Liver (tissue), 9 donors: ENCODE data around the gene DGKQ. TPM values are rescaled to one million over a fixed set of nuclear protein-coding genes. Genes with fewer than 3 reads are reported as not detected.
A peak's percentile ranks its signal among the peaks of the same experiment; 100 is the strongest.

ENCODE experiments used
- DNase-seq: peaks from one replicate; pipeline ENCODE4 v3.0.0-alpha.2; 2017; ENCODE audit warnings: low spot score
- H3K27ac ChIP-seq, 2 donors: one replicate each; pipeline ENCODE4 v1.7.0; 2013; ENCODE audit warnings: inconsistent platforms in 2 of 2, low read length in 2 of 2, control low read depth in 1 of 2, low read depth in 1 of 2, mild to moderate bottlenecking in 1 of 2
- H3K27me3 ChIP-seq, 4 donors: one replicate each; pipeline versions ENCODE4 v1.6.1 to v1.7.0; 2013; ENCODE audit warnings: low read length in 3 of 4, inconsistent platforms in 1 of 4, mild to moderate bottlenecking in 1 of 4, moderate library complexity in 1 of 4; ENCODE audit not compliant: control insufficient read depth in 4 of 4, insufficient read depth in 4 of 4
- H3K36me3 ChIP-seq, 4 donors: one replicate each; pipeline versions ENCODE4 v1.6.1 to v1.7.0; 2013; ENCODE audit warnings: low read length in 3 of 4, mild to moderate bottlenecking in 3 of 4, low read depth in 1 of 4, moderate library complexity in 1 of 4; ENCODE audit not compliant: control insufficient read depth in 4 of 4, insufficient read depth in 3 of 4
- H3K4me1 ChIP-seq, 4 donors: one replicate each; pipeline versions ENCODE4 v1.6.1 to v1.7.0; 2013; ENCODE audit warnings: low read length in 3 of 4, mild to moderate bottlenecking in 3 of 4, moderate library complexity in 1 of 4; ENCODE audit not compliant: control insufficient read depth in 4 of 4, insufficient read depth in 4 of 4
- H3K4me3 ChIP-seq, 3 donors: one replicate each; pipeline versions ENCODE4 v1.6.1 to v1.7.0; 2013; ENCODE audit warnings: low read length in 3 of 3, control low read depth in 1 of 3, low read depth in 1 of 3, mild to moderate bottlenecking in 1 of 3
- H3K9ac ChIP-seq, 2 donors: one replicate each; pipeline ENCODE4 v1.7.0; 2013; ENCODE audit warnings: low read length in 2 of 2, mild to moderate bottlenecking in 2 of 2, moderate library complexity in 2 of 2, control low read depth in 1 of 2, low read depth in 1 of 2
- H3K9me3 ChIP-seq, 4 donors: one replicate each; pipeline versions ENCODE4 v1.6.1 to v1.7.0; 2013; ENCODE audit warnings: low read length in 3 of 4; ENCODE audit not compliant: control insufficient read depth in 4 of 4
- ATF3 ChIP-seq: IDR thresholded peaks from 2 replicates; pipeline ENCODE4 v1.6.1; 2016; ENCODE audit warnings: antibody characterized with exemption
- CTCF ChIP-seq: fragments of 150-350 bp; IDR thresholded peaks from 2 replicates; pipeline ENCODE4 v1.5.1; 2017; ENCODE audit warnings: improper control_type of control experiment, low read depth, low read length; ENCODE audit not compliant: missing input control
- EGR1 ChIP-seq, 2 donors: IDR thresholded peaks; 2 replicates each; pipeline ENCODE4 v1.6.1; 2016 to 2018; ENCODE audit warnings: antibody characterized with exemption in 2 of 2, low read depth in 2 of 2
- FOXA1 ChIP-seq: IDR thresholded peaks from 2 replicates; pipeline ENCODE4 v1.6.1; 2016; ENCODE audit warnings: antibody characterized with exemption
- FOXA2 ChIP-seq: IDR thresholded peaks from 2 replicates; pipeline ENCODE4 v1.6.1; 2016; ENCODE audit warnings: antibody characterized with exemption
- GABPA ChIP-seq, 2 donors: IDR thresholded peaks in 1 of 2; conservative IDR thresholded peaks in 1 of 2; 2 replicates each; pipeline ENCODE4 v1.6.1; 2016; ENCODE audit warnings: antibody characterized with exemption in 2 of 2, mild to moderate bottlenecking in 1 of 2, moderate library complexity in 1 of 2
- HNF4A ChIP-seq, 2 donors: conservative IDR thresholded peaks; 2 replicates each; pipeline ENCODE4 v1.6.1; 2016; ENCODE audit warnings: antibody characterized with exemption in 2 of 2, mild to moderate bottlenecking in 2 of 2
- HNF4G ChIP-seq: IDR thresholded peaks from 2 replicates; pipeline ENCODE4 v1.6.1; 2016; ENCODE audit warnings: antibody characterized with exemption
- JUND ChIP-seq, 2 donors: IDR thresholded peaks; 2 replicates each; pipeline ENCODE4 v1.6.1; 2016; ENCODE audit warnings: antibody characterized with exemption in 2 of 2
- MAX ChIP-seq: IDR thresholded peaks from 2 replicates; pipeline ENCODE4 v1.6.1; 2016; ENCODE audit warnings: antibody characterized with exemption
- NR2F2 ChIP-seq: IDR thresholded peaks from 2 replicates; pipeline ENCODE4 v1.6.1; 2016; ENCODE audit warnings: antibody characterized with exemption
- RAD21 ChIP-seq, 2 donors: IDR thresholded peaks; 2 replicates each; pipeline ENCODE4 v1.6.1; 2016; ENCODE audit warnings: antibody characterized with exemption in 2 of 2, mild to moderate bottlenecking in 2 of 2
- REST ChIP-seq: IDR thresholded peaks from 2 replicates; pipeline ENCODE4 v1.6.1; 2016; ENCODE audit warnings: antibody characterized with exemption, mild to moderate bottlenecking
- RXRA ChIP-seq, 2 donors: IDR thresholded peaks; 2 replicates each; pipeline ENCODE4 v1.6.1; 2017 to 2018; ENCODE audit warnings: antibody characterized with exemption in 2 of 2, mild to moderate bottlenecking in 1 of 2
- SP1 ChIP-seq: IDR thresholded peaks from 2 replicates; pipeline ENCODE4 v1.6.1; 2018; ENCODE audit warnings: antibody characterized with exemption, mild to moderate bottlenecking
- TAF1 ChIP-seq: conservative IDR thresholded peaks from 2 replicates; pipeline ENCODE4 v1.6.1; 2016; ENCODE audit warnings: antibody characterized with exemption, mild to moderate bottlenecking
- YY1 ChIP-seq: IDR thresholded peaks from 2 replicates; pipeline ENCODE4 v1.6.1; 2016; ENCODE audit warnings: antibody characterized with exemption, mild to moderate bottlenecking
- ZBTB33 ChIP-seq: IDR thresholded peaks from 2 replicates; pipeline ENCODE4 v1.6.1; 2016; ENCODE audit warnings: antibody characterized with exemption
- WGBS: extraction: QIAGEN DNeasy Blood & Tissue Kit; methylation state at CpG from one replicate; pipeline ENCODE4 v1.1.7; 2013; 5-methylcytosine and 5-hydroxymethylcytosine counted together
- polyA plus RNA-seq, 2 donors: library from polyadenylated mRNA; stranded (reverse) in 1 of 2; unstranded in 1 of 2; fragments of 200-250 nt in 1 of 2; fragments of >200 nt in 1 of 2; fragmentation: Nextera tagmentation in 1 of 2; extraction: Ambion mirVana in 1 of 2; gene quantifications; one replicate each; pipeline versions ENCODE4 v1.2.1 to v1.2.3, GENCODE V29; 2013 to 2015
- total RNA-seq, 2 donors: library from RNA; depleted of rRNA; stranded (reverse); fragments of >200 nt; gene quantifications; one replicate each; pipeline ENCODE4 v1.2.3, GENCODE V29; 2014
- donor health status: healthy.
- donor health status: healthy.
- donor health status: healthy.
- donor health status: healthy.
- donor health status: healthy.

The DGKQ gene
- total and polyA plus RNA-seq, 4 donors = 1.5 to 8.8 (median 3.6) TPM

GRCh38 chr4:986428-986878 lies 13.1 kb upstream of the DGKQ start:
- Histone ChIP-seq H3K9ac (peak overlapping the region; percentile 5 to 79), H3K36me3 (peaks cover 0 to 8% (median 4%) of the 10 kb centered on the region in 4 donors), H3K4me1 (peaks cover 11 to 52% (median 40%) of the 10 kb centered on the region in 4 donors), H3K27me3 (no peaks in the 10 kb centered on the region), H3K9me3 (no peaks in the 10 kb centered on the region), H3K4me3 (peak overlapping the region; percentile 54 to 75 (median 75)), H3K27ac (peak overlapping the region; percentile 66 to 79)
- DNase-seq = no peak
- 2% methylated on average over 14 of the region's 14 CpGs for WGBS
- TF ChIP-seq GABPA (IDR thresholded peaks at IDR 0.05 in 1 of 2, conservative IDR thresholded peaks at IDR 0.05 in 1 of 2) (no peak), RAD21 (IDR thresholded peaks at IDR 0.05) (no peak), FOXA2 (no peak), CTCF (no peak)

GRCh38 chr4:985123-985830 lies 11.9 kb upstream of the DGKQ start:
- Histone ChIP-seq H3K4me3 (peak overlapping the region in 1 of 3 donors; percentile 2), H3K27me3 (no peaks in the 10 kb centered on the region), H3K9me3 (no peaks in the 10 kb centered on the region), H3K4me1 (peaks cover 11 to 44% (median 32%) of the 10 kb centered on the region in 4 donors), H3K36me3 (peaks cover 0 to 5% (median 2%) of the 10 kb centered on the region in 4 donors), H3K27ac (peak overlapping the region; percentile 22 to 34), H3K9ac (no peak overlapping the region)
- TF ChIP-seq CTCF (no peak), HNF4A (conservative IDR thresholded peaks at IDR 0.05) (peak in 1 of 2 donors; percentile 12), JUND (IDR thresholded peaks at IDR 0.05) (no peak), ZBTB33 (no peak), NR2F2 (no peak), FOXA1 (no peak), RXRA (IDR thresholded peaks at IDR 0.05) (no peak), EGR1 (IDR thresholded peaks at IDR 0.05; ENCODE audit: low read depth in 2 of 2) (no peak), GABPA (IDR thresholded peaks at IDR 0.05 in 1 of 2, conservative IDR thresholded peaks at IDR 0.05 in 1 of 2) (no peak), HNF4G (no peak), TAF1 (peak; percentile 56), REST (no peak), RAD21 (IDR thresholded peaks at IDR 0.05) (peak; percentile 34 to 41), MAX (no peak), FOXA2 (no peak), ATF3 (no peak), SP1 (no peak), YY1 (peak; percentile 73)
- 28% methylated on average over 23 of the region's 23 CpGs for WGBS
- peak; percentile 80 for DNase-seq
